ENCODE results near the gene DCAF15.

DNA sequence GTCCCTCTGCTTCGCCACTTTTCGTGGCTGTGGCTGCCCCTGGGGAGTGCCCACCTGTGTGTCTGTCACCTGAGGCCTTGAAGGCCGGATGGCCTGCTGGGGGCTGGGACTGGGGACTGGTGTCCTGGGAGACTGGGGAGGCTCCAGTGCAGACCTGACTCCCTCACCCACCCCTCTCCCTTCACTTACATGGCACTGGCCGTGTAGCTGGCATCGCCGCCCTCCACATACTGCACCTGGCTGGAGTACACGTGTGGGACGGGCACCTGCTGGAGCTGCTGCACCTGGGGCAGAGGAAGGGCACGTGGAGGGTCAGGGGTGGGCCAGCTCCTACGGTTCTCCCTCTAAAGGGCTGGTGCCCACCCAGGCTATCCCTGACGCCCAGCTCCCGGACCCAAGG lies 25.5 kb downstream of the DCAF15 start:
- TF ChIP-seq, protein P1, sequence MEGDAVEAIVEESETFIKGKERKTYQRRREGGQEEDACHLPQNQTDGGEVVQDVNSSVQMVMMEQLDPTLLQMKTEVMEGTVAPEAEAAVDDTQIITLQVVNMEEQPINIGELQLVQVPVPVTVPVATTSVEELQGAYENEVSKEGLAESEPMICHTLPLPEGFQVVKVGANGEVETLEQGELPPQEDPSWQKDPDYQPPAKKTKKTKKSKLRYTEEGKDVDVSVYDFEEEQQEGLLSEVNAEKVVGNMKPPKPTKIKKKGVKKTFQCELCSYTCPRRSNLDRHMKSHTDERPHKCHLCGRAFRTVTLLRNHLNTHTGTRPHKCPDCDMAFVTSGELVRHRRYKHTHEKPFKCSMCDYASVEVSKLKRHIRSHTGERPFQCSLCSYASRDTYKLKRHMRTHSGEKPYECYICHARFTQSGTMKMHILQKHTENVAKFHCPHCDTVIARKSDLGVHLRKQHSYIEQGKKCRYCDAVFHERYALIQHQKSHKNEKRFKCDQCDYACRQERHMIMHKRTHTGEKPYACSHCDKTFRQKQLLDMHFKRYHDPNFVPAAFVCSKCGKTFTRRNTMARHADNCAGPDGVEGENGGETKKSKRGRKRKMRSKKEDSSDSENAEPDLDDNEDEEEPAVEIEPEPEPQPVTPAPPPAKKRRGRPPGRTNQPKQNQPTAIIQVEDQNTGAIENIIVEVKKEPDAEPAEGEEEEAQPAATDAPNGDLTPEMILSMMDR (IDR thresholded peaks at IDR 0.05): no peak
- no peak for TF ChIP-seq POLR2A (IDR thresholded peaks at IDR 0.05)

Measured in uterus (tissue), 2 donors.